CD14-positive monocyte (primary cell): ENCODE results near the gene TNFRSF12A. TPM values are rescaled to one million over a fixed set of nuclear protein-coding genes. Genes with fewer than 3 reads are reported as not detected.
A peak's percentile ranks its signal among the peaks of the same experiment; 100 is the strongest.

Source experiments
- DNase-seq, 3 donors: peaks; one replicate each; pipeline ENCODE4 v3.0.0-alpha.2; 2011 to 2022
- H2AFZ ChIP-seq: 2 replicates; pipeline ENCODE4 v1.6.0; 2012; ENCODE audit warnings: mild to moderate bottlenecking, low read depth, low read length, inconsistent platforms; ENCODE audit not compliant: insufficient read depth, poor library complexity, severe bottlenecking
- H3K27ac ChIP-seq, 2 donors: 1 replicate in 1 of 2; 2 replicates in 1 of 2; pipeline ENCODE4 v1.5.1; 2012 to 2013; ENCODE audit warnings: low read length in 2 of 2, control low read depth in 1 of 2, inconsistent platforms in 1 of 2, low read depth in 1 of 2, mild to moderate bottlenecking in 1 of 2
- H3K27me3 ChIP-seq, 2 donors: one replicate each; pipeline versions ENCODE4 v1.6.0 to v1.6.1; 2011 to 2013; ENCODE audit warnings: low read length in 2 of 2; ENCODE audit not compliant: control insufficient read depth in 2 of 2, insufficient read depth in 2 of 2
- H3K36me3 ChIP-seq, 2 donors: replicated peaks in 1 of 2; 1 replicate in 1 of 2; 2 replicates in 1 of 2; pipeline versions ENCODE4 v1.5.1 to v1.6.1; 2012 to 2013; ENCODE audit warnings: low read length in 2 of 2, control low read depth in 1 of 2, inconsistent platforms in 1 of 2, mild to moderate bottlenecking in 1 of 2; ENCODE audit not compliant: insufficient read depth in 2 of 2, control insufficient read depth in 1 of 2
- H3K4me1 ChIP-seq, 2 donors: 1 replicate in 1 of 2; 2 replicates in 1 of 2; pipeline versions ENCODE4 v1.5.1 to v1.6.1; 2012 to 2013; ENCODE audit warnings: low read length in 2 of 2, control low read depth in 1 of 2, inconsistent platforms in 1 of 2, mild to moderate bottlenecking in 1 of 2, moderate library complexity in 1 of 2; ENCODE audit not compliant: insufficient read depth in 2 of 2, control insufficient read depth in 1 of 2
- H3K4me2 ChIP-seq: replicated peaks from 2 replicates; pipeline ENCODE3; 2012; ENCODE audit warnings: low read length, moderate library complexity, mild to moderate bottlenecking; ENCODE audit not compliant: poor library complexity, severe bottlenecking; ENCODE audit errors: extremely low read depth
- H3K4me3 ChIP-seq, 3 experiments: fragments of 200-600 bp in 1 of 3; sonication (generic) in 1 of 3; replicated peaks in 1 of 3; 1 replicate in 2 of 3; 2 replicates in 1 of 3; pipeline ENCODE4 v1.5.1; 2011 to 2013; ENCODE audit warnings: low read length in 3 of 3, mild to moderate bottlenecking in 3 of 3, control low read depth in 2 of 3, low read depth in 2 of 3, inconsistent platforms in 1 of 3, moderate library complexity in 1 of 3
- H3K79me2 ChIP-seq: 2 replicates; pipeline ENCODE4 v1.6.0; 2012; ENCODE audit warnings: mild to moderate bottlenecking, control low read depth, inconsistent platforms, low read length, moderate library complexity; ENCODE audit not compliant: insufficient read depth
- H3K9ac ChIP-seq: 2 replicates; pipeline ENCODE4 v1.6.0; 2017; ENCODE audit warnings: low read length, mild to moderate bottlenecking; ENCODE audit not compliant: insufficient read depth, poor library complexity, severe bottlenecking
- H3K9me3 ChIP-seq, 2 donors: replicated peaks in 1 of 2; 1 replicate in 1 of 2; 2 replicates in 1 of 2; pipeline versions ENCODE4 v1.5.1 to v1.6.1; 2012 to 2013; ENCODE audit warnings: low read length in 2 of 2, control low read depth in 1 of 2; ENCODE audit not compliant: control insufficient read depth in 1 of 2, insufficient read depth in 1 of 2
- H4K20me1 ChIP-seq: 2 replicates; pipeline ENCODE4 v1.6.0; 2012; ENCODE audit warnings: mild to moderate bottlenecking, low read length, control low read depth, moderate library complexity; ENCODE audit not compliant: insufficient read depth
- H3K27ac Mint-ChIP-seq, 7 donors: one replicate each; pipeline ENCODE4 v1.8.0; 2020; ENCODE audit warnings: mild to moderate bottlenecking in 7 of 7, mixed read lengths in 7 of 7, moderate library complexity in 6 of 7, inconsistent platforms in 2 of 7
- H3K27me3 Mint-ChIP-seq, 3 donors: one replicate each; pipeline ENCODE4 v1.8.0; 2021 to 2022; ENCODE audit warnings: low read depth in 3 of 3, mild to moderate bottlenecking in 3 of 3, mixed read lengths in 3 of 3, moderate library complexity in 3 of 3, inconsistent platforms in 1 of 3
- H3K36me3 Mint-ChIP-seq, 2 donors: one replicate each; pipeline ENCODE4 v1.8.0; 2020; ENCODE audit warnings: mixed read lengths in 2 of 2, inconsistent platforms in 1 of 2, mild to moderate bottlenecking in 1 of 2
- H3K4me1 Mint-ChIP-seq: one replicate; pipeline ENCODE4 v1.8.0; 2020; ENCODE audit warnings: mild to moderate bottlenecking, mixed read lengths
- H3K4me3 Mint-ChIP-seq, 2 donors: one replicate each; pipeline ENCODE4 v1.8.0; 2020; ENCODE audit warnings: mild to moderate bottlenecking in 2 of 2, mixed read lengths in 2 of 2, moderate library complexity in 1 of 2
- H3K9me3 Mint-ChIP-seq, 7 donors: one replicate each; pipeline ENCODE4 v1.8.0; 2020 to 2022; ENCODE audit warnings: mixed read lengths in 7 of 7, mild to moderate bottlenecking in 6 of 7, moderate library complexity in 6 of 7, inconsistent platforms in 2 of 7
- CTCF ChIP-seq: fragments of 200-600 bp; IDR thresholded peaks from one replicate; pipeline ENCODE4 v1.8.0; 2022; ENCODE audit warnings: antibody characterized with exemption, mild to moderate bottlenecking
- WGBS: methylation state at CpG from one replicate; pipeline ENCODE4 v1.1.5; 2013; ENCODE audit warnings: missing lambda C conversion rate; ENCODE audit not compliant: insufficient coverage; 5-methylcytosine and 5-hydroxymethylcytosine counted together
- intact Hi-C, 2 donors: fragments of 100-400 bp; cut with micrococcal nuclease; formaldehyde crosslinking; loops; one replicate each; pipeline versions ENCODE4 v1.15.0 to v1.15.1; 2023
- polyA plus RNA-seq, 3 donors: library from polyadenylated mRNA; depleted of rRNA in 1 of 3; unstranded in 2 of 3; stranded (reverse) in 1 of 3; fragments of 300-500 nt in 2 of 3; fragments of >200 nt in 1 of 3; fragmentation: Illumina TruSeq in 2 of 3; gene quantifications; 1 replicate in 2 of 3; 2 replicates in 1 of 3; pipeline ENCODE4 v1.2.3, GENCODE V29; 2012 to 2021

Gene TNFRSF12A
- polyA plus RNA-seq, 3 donors, result 2.9 to 6.2 (median 5.7) TPM

- intact Hi-C loops, result loop anchor here (2.0 to 10.0 kb wide), 5 partner anchors 17 to 1248 kb away; partner anchors contain the start of genes ELOB (in 1 of the 2), PAQR4 (in 1 of the 2) and TFAP4 (in 1 of the 2)
- WGBS, result under 1% methylated on average over 69 of the region's 69 CpGs
- Mint-ChIP-seq H3K27ac (peak within 1 kb of the TSS; percentile 87 to 99 (median 95)), H3K4me3 (peak within 1 kb of the TSS; percentile 88 to 96), H3K36me3 (peaks cover 19 to 24% of the 10 kb centered on the region in 2 donors), H3K9me3 (peaks cover 0 to 10% (median 1%) of the 10 kb centered on the region in 7 donors), H3K4me1 (peaks cover 54% of the 10 kb centered on the region), H3K27me3 (peaks cover 15 to 20% (median 16%) of the 10 kb centered on the region in 3 donors)
- H3K9ac ChIP-seq, result peak within 1 kb of the TSS; percentile 86
- H3K79me2 ChIP-seq, result no peaks in the 10 kb centered on the region
- TF ChIP-seq CTCF, result no peak
- H4K20me1 ChIP-seq, result peaks cover 74% of the 10 kb centered on the region
- H3K4me2 ChIP-seq, result peak within 1 kb of the TSS; percentile 99
- H3K27ac ChIP-seq, result peak within 1 kb of the TSS; percentile 34 to 96
- H3K27me3 ChIP-seq, result peaks cover 3 to 9% of the 10 kb centered on the region in 2 donors
- peak within 1 kb of the TSS; percentile 81 for H2AFZ ChIP-seq
- H3K36me3 ChIP-seq, result peaks cover 19 to 21% of the 10 kb centered on the region in 2 donors
- no peaks in the 10 kb centered on the region for H3K9me3 ChIP-seq
- peak; percentile 95 to 96 (median 96) for DNase-seq
- H3K4me3 ChIP-seq, result peak within 1 kb of the TSS; percentile 44 to 91 (median 58)
- peaks cover 61 to 68% of the 10 kb centered on the region in 2 donors for H3K4me1 ChIP-seq
Observed at GRCh38 chr16:3023669-3024478, 3.7 kb downstream of the TNFRSF12A start, which contains the start of the genes HCFC1R1 and THOC6. Gene HCFC1R1 (minus strand): TSS chr16:3023942. CDS start chr16:3023941, 1 bp downstream. Gene THOC6 (plus strand): TSS chr16:3024035. CDS start chr16:3024327, 292 bp downstream.
